ENCODE results near the gene REEP5.

- TF ChIP-seq CTCF (IDR thresholded peaks at IDR 0.05) = no peak
- TF ChIP-seq POLR2A (IDR thresholded peaks at IDR 0.05) = no peak
Measured at GRCh38 chr5:112965733-112966306, 43.8 kb upstream of the REEP5 start.

Measured in esophagus squamous epithelium (tissue), 4 donors.